GM19438 (cell line): ENCODE measurements around the gene POLR3F.

Experiments
- ATAC-seq: cut with Tn5 transposase; IDR thresholded peaks from one replicate; pipeline ENCODE4 v1.9.1; 2021; ENCODE audit warnings: low read depth; ENCODE audit not compliant: unreplicated experiment

Gene POLR3F, protein sequence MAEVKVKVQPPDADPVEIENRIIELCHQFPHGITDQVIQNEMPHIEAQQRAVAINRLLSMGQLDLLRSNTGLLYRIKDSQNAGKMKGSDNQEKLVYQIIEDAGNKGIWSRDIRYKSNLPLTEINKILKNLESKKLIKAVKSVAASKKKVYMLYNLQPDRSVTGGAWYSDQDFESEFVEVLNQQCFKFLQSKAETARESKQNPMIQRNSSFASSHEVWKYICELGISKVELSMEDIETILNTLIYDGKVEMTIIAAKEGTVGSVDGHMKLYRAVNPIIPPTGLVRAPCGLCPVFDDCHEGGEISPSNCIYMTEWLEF

GRCh38 chr20:18466894-18467730, at the start of gene POLR3F, which contains the start of gene DZANK1:
POLR3F (plus strand) TSS chr20:18467390; CDS start chr20:18467507, 117 bp downstream.
DZANK1 (minus strand) TSS chr20:18467030; CDS start chr20:18465358, 1,672 bp downstream.
- ATAC-seq: peak; percentile 93

GRCh38 chr20:18421608-18422007, 45.6 kb upstream of the POLR3F start:
- no peak for ATAC-seq

DNA sequence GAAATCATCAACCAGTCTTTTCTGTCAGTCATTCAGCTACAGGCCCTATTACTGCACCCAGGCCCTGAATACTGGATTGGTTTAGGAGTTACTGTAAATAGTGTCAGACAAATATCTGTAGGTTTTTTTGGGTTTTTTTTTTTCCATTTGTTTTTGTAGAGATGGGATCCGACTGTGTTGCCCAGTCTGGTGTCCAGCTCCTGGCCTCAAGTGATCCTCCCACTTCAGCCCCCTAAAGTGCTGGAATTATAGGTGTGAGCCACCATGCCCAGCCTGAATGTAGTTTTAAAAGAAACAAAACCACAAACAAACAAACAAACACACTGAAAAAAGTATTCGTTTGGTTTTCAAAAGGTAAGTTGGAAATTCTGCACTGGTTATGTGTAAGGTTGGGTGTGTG, 40.0 kb upstream of the POLR3F start:
- ATAC-seq: no peak

GRCh38 chr20:18428490-18429173, 38.6 kb upstream of the POLR3F start:
- ATAC-seq: no peak

GRCh38 chr20:18430172-18430826, 36.9 kb upstream of the POLR3F start:
- no peak for ATAC-seq

GRCh38 chr20:18431206-18431605, 36.0 kb upstream of the POLR3F start:
- no peak for ATAC-seq

- ATAC-seq: no peak
Observed at GRCh38 chr20:18436847-18437246, 30.3 kb upstream of the POLR3F start.

DNA sequence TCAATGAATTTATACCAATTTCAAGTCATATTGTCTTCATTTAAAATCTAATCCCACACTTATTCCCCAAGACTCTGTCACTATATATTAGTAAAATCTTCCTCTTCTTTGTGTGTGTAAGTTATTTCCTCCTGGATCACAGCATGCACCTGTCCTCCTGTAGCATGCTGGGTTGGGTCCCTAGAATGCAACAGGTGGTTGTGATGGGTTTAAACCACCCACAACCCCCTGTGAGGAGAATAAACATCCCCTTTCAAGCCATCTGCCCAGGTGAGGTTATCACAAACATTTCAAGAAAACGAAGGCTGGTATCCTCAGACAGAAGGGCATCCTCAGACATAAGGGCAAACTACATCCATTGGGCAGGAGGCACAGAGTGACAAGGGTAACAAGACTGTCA, 26.8 kb upstream of the POLR3F start:
- ATAC-seq: no peak

GRCh38 chr20:18443886-18444285, 23.3 kb upstream of the POLR3F start:
- ATAC-seq: no peak

DNA sequence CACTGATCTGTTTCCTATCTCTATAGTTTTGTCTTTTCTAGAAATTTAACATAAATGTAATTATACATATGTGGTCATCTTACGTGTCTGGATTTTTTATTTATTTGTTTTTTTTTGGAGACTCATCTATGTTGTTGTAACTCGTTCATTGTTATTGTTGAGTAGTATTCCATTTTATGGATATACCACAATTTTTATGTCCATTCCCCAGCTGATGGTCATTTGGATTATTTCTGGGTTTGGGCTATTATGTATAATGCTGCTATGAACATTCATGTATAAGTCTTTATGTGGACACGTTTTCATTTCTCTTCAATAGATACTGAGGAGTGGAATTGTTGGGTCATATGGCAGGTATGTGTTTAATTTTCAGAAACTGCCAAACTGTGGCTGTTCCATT, 10.6 kb upstream of the POLR3F start:
- no peak for ATAC-seq

- ATAC-seq: peak; percentile 30
Observed at GRCh38 chr20:18465536-18466200, 1.5 kb upstream of the POLR3F start.

- ATAC-seq: peak; percentile 11
Observed at GRCh38 chr20:18466574-18466893, 656 bp upstream of the POLR3F start.

GRCh38 chr20:18477218-18477617, 10.0 kb downstream of the POLR3F start:
- no peak for ATAC-seq

DNA sequence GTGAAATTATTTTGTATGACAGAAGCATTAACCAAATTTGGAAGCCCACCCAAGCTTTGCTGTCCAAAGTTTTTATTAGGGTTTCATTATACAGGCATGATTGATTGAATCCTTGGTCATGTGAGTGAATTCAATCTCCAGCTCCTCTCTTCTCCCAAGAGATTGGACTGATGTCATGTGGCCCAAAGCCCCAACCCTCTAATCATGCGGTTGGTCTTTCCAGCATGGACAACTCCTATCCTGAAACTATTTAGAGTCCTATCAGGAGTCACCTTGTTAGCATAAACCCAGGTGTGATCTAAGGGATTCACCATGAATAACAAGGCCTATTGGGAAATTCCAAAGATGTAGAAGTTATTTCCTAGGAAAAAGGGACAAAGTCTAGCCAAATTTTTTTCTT, 10.6 kb downstream of the POLR3F start:
- ATAC-seq: no peak

DNA sequence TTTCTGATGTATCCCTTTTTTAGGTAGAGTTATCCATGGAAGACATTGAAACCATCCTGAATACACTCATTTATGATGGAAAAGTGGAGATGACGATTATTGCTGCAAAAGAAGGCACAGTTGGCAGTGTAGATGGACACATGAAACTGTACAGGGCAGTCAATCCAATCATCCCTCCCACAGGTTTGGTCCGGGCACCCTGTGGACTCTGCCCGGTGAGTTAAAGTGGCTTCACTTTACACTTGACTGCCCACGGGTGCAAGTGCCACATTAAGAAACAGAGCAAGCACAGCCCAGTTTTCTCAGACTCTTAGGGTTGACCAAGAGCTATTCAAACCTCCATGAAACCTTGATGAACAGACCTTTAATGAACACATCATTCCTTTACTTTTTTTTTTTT, 14.4 kb downstream of the POLR3F start:
- no peak for ATAC-seq

GRCh38 chr20:18488301-18488700, 21.1 kb downstream of the POLR3F start:
- no peak for ATAC-seq

GRCh38 chr20:18496042-18496441, 28.9 kb downstream of the POLR3F start:
- ATAC-seq: no peak

DNA sequence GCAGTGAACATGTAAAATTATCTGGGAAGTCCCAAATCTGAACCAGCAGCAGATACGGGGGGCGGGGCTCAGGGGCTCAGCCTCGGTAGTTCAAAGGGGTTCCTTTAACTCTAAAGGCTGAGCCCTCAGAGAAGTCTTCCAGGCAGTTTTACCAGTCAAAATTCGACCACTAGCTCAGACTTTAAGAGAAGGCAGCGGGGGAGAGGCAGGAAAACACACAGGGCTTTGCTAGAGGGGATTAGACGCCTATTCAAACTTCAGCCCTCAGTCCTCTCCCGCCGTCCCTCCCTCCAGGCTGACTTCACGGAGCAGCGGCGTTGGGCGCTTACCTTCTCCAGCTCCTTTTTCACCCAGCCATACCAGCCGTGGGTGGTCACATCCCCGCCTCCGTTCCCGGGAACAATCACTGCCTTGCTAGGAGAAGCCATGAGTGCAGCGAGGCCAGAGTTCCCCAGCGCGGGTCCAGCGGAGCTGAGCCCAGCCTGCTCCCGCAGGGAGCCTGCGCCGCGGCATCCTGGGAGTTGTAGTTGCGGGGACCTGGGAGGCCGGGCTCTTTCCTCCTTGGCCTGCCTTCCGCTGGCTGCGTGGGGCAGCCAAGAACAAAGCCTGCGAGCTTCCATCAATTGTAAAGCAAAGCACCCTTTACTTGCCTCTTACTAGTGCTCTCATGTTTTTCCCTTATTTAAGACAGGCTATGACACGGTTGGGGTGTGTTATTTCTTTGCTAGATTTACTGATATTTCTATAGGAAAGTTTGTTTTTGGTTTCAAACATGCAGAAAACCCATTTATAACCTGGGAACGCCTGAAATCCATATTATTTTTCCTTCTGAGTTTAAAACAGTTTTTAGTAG, 29.8 kb downstream of the POLR3F start, which contains the start of gene RBBP9:
Gene RBBP9 (minus strand): TSS at position 486 of the 853 bp plus-strand sequence. CDS start 58 bp downstream, at position 428.
- ATAC-seq: peak; percentile 95

GRCh38 chr20:18497603-18498002, 30.4 kb downstream of the POLR3F start:
- no peak for ATAC-seq
